ENCODE data around the gene MSANTD1.
"Not testable (repeated sequence)": the region's sequence is repeated elsewhere in the genome, so short reads cannot be mapped to it uniquely, and the experiment has no call there.

The MSANTD1 gene

GRCh38 chr4:3291969-3292570, 43.1 kb downstream of the MSANTD1 start:
- no peak for DNase-seq

- peak; percentile 89 for DNase-seq
Observed at GRCh38 chr4:3292571-3293400, 43.8 kb downstream of the MSANTD1 start, which contains the start of gene RGS12. RGS12 (plus strand) TSS chr4:3293021; CDS start chr4:3316171, 23,150 bp downstream.

- no peak for DNase-seq
Observed at GRCh38 chr4:3293401-3294391, 44.7 kb downstream of the MSANTD1 start.

GRCh38 chr4:3294401-3295241, 45.7 kb downstream of the MSANTD1 start:
- DNase-seq: no peak

GRCh38 chr4:3295837-3296624, 47.1 kb downstream of the MSANTD1 start:
- no peak for DNase-seq

- DNase-seq: no peak
Observed at GRCh38 chr4:3296651-3297050, 47.7 kb downstream of the MSANTD1 start.

- DNase-seq: no peak
Observed at GRCh38 chr4:3297066-3297859, 48.3 kb downstream of the MSANTD1 start.

GRCh38 chr4:3299122-3299975, 50.4 kb downstream of the MSANTD1 start:
- DNase-seq: no peak

- DNase-seq: no peak
Observed at GRCh38 chr4:3299976-3300671, 51.2 kb downstream of the MSANTD1 start.

GRCh38 chr4:3300882-3301281, 51.9 kb downstream of the MSANTD1 start:
- not testable (repeated sequence) for DNase-seq

- DNase-seq: no peak
Observed at GRCh38 chr4:3301450-3302172, 52.7 kb downstream of the MSANTD1 start.

- no peak for DNase-seq
Observed at GRCh38 chr4:3302173-3302785, 53.3 kb downstream of the MSANTD1 start.

GRCh38 chr4:3302786-3303564, 54.0 kb downstream of the MSANTD1 start:
- peak; percentile 38 for DNase-seq

- no peak for DNase-seq
Observed at GRCh38 chr4:3303565-3303824, 54.5 kb downstream of the MSANTD1 start.

GRCh38 chr4:3303923-3304710, 55.2 kb downstream of the MSANTD1 start:
- DNase-seq: no peak
